EL (cell line): ENCODE results near the gene CTSD.

Experiments
- DNase-seq: peaks from one replicate; pipeline ENCODE4 v3.0.0-alpha.2; 2016

CTSD gene

GRCh38 chr11:1768141-1768469 lies 4.4 kb upstream of the CTSD start:
- DNase-seq = no peak

DNA sequence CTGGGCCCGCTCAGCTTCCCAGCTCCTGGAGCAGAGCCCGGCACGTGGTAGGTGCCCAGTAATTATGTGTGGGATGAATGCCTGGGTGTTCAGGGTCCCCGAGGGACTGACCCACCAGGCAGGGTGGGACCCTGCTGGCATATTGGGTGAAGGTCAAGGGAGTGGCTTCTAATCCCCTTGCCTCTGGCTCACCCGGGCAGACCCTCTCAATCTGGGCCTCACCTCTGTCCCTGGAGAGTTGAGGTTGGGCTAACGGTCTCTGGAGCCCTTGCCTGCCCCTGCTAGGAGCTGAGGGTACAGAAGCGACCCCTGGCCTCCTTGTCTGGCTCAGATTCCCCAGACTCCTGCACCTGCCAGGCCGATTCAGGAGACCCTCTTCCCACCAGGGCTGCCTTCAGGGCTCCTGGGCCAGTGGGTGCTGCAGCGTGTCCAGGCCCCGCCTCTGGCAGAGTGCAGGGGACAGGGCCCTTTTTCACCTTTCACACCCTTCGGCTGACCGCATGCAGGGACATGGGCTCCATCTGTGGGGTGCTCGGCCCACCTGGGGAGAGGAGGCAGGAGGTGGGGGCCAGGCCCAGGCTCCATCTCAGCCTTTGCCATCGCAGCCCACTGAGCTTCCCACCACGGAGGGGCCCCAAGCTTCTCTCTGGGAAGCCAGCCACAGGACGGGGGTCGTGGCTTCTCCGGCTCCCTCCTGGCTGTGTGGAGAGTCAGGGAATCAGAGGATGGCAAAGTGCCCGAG lies 3.8 kb upstream of the CTSD start:
- DNase-seq = no peak

DNA sequence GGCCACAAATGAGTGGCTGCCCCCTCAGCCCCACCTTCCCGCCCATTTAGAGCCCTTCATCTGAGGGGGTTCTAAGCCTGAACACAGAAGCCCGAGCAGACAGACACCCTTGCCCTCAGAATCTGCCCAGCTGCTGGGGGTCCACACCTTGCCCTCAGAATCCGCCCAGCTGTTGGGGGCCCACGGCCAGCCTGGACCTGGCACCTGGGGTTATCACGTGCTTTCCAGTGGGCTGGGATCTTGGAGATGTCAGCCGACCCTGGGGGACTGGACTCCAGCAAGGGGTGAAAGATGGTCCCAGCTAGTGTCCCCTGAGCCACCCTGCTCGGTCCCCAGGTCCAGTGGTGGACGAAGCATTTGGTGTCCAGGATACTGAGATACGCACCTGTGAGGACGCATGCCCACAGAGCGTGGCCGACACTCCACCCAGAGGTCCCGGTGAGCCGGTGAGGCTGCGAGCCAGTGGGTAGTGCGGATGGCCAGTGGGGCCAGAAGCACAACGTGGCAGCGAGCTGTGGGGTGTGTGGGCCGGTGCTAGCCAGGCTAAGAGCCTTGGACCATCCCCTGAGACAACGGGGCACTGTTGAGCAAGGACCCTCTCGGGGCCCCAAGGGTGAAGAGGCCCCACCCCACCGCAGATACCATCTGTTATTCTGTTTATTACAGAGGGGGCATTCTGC lies 3.1 kb upstream of the CTSD start:
- no peak for DNase-seq

DNA sequence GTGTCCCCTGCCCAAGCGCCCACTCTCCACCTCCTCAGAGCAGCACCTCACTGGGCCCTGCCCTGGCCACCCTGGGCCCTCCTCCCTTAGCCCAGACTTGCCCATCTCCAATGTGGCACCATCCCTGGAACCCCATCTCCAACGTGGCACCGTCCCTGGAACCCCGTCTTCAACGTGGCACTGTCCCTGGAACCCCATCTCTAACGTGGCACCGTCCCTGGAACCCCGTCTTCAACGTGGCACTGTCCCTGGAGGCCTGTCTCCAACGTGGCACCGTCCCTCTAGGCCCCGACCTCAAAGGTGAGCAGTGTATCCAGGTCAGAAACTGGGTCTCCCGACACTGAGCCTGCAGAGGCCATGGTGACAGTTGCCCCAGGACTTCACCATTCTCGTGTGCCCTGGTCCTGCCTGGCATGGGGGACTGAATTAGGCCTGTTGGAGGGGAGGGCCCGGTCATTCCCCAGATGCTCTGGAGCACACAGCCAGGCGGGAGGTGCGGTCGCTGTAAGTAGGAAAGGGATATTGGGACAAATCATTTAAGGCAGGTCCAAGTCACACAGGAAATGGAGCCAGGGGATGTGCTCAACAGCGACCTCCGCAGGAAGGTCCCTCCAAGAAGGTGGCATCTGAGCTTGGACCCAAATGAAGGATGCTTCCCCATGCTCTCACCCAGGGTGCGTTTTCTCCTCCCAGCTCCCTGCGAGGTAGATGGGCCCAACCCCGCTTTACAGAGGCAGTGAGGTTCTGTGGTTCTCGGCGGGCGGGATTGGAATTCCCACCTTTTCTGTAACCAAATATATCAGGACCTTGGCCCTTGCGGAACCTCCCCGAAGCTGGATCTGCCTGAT lies 2.4 kb upstream of the CTSD start:
- no peak for DNase-seq

DNA sequence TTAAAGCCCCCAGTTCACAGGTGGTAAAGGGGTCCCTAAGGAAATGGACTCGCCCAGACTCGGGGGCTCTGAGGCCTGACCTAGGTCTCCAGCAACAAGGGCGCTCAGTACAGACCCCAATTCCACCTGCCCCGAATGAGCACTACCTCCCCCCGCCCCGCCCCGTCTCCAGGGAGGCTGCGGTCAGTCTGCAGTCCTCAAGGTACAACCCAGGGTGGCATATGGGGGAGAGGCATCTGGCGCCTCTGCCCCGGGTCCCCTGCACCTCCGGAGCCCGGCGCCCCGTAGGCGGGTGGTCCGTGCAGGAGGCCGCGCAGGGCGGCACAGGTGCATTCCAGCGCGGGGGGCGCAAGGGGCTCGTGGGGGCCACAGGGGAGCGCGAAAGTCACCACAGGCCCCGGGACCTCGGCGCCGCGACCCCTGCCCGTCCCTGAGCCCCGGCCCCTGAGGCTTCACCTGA lies 361 bp downstream of the CTSD start:
- DNase-seq = no peak

GRCh38 chr11:1762537-1763302 lies 1.0 kb downstream of the CTSD start:
- DNase-seq = peak; percentile 10

DNA sequence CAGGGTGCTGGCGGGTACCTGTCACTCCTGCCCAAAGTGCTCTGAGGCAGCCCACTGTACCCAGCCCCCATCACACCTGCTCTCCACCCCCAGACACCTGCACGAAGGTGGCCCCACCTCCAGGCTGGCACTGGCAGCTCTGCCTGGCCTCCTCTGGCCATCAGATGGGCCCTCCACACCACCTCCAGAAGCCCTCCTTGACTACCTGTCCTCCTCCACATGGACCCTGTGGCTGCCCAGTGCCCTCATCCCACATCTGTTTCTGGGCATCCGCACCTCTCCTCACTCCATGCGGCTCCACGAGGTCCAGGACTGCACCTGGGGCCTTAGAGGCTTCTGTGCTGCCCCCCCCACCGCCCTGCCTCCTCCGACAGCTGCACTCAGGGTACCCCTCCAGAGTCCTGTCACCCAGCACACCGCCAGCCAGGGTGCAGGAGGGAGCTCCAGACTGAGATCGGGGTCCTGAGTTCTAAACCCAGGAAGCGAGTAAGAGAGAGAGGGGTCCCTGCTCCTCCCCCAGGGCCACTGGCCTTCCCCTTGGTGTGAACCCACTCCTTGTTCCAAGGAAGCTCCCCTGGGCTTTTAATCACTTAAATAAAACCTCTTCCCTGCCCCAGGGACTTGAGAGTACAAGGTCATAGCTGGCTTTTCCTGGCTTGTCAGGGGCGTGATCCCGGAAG lies 1.7 kb downstream of the CTSD start:
- DNase-seq = no peak

DNA sequence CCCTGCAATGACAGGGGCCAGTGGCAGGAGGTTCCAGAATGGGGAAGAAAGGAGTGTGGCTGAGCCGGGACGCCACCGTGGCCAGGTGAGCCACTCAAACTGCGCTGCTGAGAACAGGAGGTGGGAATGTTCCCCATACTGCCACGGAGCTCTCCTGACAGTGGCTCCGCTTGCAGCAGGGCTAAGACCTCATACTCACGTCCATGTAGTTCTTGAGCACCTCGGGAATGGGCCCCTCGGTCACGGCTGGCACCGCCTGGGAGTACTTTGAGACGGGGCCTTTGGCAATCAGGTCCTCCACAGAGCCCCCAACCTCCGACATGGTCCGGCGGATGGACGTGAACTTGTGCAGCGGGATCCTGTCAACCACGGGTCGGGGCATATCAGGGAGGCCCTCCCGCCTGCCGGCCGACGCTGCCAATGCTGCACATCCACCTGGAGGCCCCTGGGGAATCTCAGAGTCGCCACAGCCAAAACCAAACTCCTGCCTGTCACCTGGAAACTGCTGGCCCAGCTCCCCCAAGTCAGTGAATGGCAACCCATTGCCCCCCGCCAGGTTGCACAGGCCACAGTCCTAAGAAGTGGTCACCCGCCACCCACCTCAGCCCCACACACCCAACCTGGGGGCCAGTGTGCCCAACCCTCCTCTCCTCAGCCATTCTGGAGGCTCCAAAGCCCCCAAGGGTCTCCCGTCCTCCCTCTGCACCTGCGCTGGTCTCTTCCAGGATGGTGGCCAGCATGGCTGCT lies 2.4 kb downstream of the CTSD start:
- DNase-seq = no peak

DNA sequence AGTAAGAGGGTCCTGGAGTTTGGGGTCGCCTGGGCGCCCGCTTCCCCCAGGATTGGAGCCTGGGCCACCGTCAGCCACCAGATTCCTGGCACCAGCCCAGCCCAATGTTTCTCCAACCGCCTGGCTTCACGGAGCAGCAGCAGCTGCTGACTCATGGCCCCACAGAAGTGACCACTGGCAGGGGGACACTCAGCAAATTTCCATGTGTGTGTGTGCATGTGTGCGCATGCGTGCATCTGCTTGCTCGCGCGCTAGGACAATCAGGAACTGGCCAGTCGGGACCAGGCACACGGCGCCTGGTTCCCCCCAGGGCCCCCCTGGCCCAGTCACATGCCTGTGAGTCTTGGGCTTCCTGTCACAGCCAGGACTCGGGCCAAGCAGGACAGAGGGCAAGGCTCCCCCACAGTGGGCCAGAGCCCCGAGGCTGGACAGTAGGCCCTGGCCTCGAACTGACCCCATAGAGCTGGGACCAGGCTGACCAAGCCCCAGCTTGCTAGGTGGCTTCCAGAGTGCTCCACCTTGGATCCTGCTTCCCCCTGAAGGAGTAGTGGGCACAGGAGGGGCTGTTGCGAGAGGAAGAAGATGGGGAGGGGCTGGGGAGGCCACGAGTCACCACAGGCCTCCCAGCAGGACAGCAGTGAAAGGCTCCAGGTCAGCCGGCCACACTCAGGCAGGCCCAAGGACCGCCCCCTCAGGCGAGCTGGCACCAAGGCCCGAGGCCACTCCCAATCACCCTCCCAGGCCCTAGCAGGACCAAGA lies 3.2 kb downstream of the CTSD start:
- peak; percentile 65 for DNase-seq

- DNase-seq = no peak
These were observed 3.9 kb downstream of the CTSD start for GRCh38 chr11:1759851-1760220.

- DNase-seq = no peak
These were observed 4.4 kb downstream of the CTSD start for GRCh38 chr11:1759151-1759850.

DNA sequence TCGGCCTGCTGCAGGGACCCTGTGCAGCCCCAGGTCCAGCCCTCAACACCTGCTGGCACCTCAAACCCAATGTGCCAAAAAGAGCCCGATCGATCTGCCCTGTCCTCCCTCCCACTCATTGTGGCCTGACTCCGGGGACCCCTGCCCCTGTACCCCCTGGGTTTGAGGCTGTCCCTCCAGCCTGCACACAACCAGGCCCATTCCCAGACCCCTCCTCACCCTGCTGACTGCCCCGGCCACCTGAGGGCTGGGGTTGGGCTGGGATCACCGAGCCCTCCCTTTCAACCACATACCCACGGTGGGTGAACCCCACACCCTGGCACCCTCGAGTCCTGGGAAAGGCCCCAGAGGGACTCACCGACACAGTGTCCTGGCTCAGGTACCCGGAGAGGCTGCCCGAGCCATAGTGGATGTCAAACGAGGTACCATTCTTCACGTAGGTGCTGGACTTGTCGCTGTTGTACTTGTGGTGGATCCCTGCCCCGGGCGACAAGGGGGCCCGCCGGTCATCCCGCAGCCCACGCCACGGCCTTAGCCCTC lies 5.0 kb downstream of the CTSD start:
- DNase-seq = no peak

- no peak for DNase-seq
These were observed 5.7 kb downstream of the CTSD start for GRCh38 chr11:1757861-1758610.

- DNase-seq = no peak
These were observed 6.6 kb downstream of the CTSD start for GRCh38 chr11:1756791-1757771.

- no peak for DNase-seq
These were observed 7.8 kb downstream of the CTSD start for GRCh38 chr11:1755692-1756561.

- DNase-seq = no peak
These were observed 8.4 kb downstream of the CTSD start for GRCh38 chr11:1755344-1755691.
